ENCODE data around the gene PACSIN1. TPM values are rescaled to one million over a fixed set of nuclear protein-coding genes. Genes with fewer than 3 reads are reported as not detected.
"Not testable (repeated sequence)": the region's sequence is repeated elsewhere in the genome, so short reads cannot be mapped to it uniquely, and the experiment has no call there.

Gene PACSIN1
- total and polyA plus RNA-seq, 7 donors, result 0.36 to 1.9 (median 0.68) TPM; not detected in 2

DNA sequence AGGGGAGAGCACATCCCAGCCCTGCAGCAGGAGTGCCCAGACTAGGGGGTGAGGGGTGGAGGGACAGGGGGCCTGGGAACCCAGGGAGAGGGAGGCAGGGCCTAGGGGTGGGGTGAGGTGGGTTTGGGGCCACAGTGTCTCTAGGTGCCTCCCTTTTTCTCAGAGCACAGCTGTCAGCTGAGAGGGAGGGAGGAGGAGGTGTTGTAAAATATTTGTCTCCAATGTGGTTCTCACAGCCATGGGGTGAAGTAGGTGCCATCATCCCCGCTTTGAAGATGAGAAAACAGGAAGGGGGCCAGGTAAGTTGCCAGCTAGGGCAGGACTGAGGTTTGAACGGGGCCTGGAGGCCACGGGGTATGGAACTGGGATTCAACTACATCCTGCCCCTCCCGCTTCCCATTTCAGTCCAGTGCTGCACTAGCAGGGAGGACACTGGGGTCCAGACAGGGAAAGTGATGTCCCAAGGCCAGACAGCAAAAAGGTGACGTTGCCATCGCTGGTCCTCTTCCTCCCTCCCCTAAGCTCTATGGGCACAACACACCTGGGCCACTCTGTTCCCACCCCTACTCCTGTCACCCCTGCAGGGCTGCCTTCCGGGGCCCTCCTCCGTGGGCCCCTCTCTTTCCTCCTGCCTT lies 20.3 kb downstream of the PACSIN1 start:
- TF ChIP-seq POLR2AphosphoS5 (IDR thresholded peaks at IDR 0.05) (no peak), EP300 (IDR thresholded peaks at IDR 0.05) (no peak), POLR2A (IDR thresholded peaks at IDR 0.05) (no peak)
- TF ChIP-seq, protein P1, sequence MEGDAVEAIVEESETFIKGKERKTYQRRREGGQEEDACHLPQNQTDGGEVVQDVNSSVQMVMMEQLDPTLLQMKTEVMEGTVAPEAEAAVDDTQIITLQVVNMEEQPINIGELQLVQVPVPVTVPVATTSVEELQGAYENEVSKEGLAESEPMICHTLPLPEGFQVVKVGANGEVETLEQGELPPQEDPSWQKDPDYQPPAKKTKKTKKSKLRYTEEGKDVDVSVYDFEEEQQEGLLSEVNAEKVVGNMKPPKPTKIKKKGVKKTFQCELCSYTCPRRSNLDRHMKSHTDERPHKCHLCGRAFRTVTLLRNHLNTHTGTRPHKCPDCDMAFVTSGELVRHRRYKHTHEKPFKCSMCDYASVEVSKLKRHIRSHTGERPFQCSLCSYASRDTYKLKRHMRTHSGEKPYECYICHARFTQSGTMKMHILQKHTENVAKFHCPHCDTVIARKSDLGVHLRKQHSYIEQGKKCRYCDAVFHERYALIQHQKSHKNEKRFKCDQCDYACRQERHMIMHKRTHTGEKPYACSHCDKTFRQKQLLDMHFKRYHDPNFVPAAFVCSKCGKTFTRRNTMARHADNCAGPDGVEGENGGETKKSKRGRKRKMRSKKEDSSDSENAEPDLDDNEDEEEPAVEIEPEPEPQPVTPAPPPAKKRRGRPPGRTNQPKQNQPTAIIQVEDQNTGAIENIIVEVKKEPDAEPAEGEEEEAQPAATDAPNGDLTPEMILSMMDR (IDR thresholded peaks at IDR 0.05), result no peak
- Histone ChIP-seq H3K27ac (no peak overlapping the region), H3K4me1 (peaks cover 0 to 7% (median 3%) of the 10 kb centered on the region in 4 donors), H3K36me3 (no peaks in the 10 kb centered on the region), H3K9me3 (no peaks in the 10 kb centered on the region), H3K4me3 (no peak overlapping the region), H3K27me3 (no peaks in the 10 kb centered on the region)
- intact Hi-C loops (cut with DNase I), result no loop called here
- DNase-seq, result no peak
- 70 to 77% methylated on average over 8 of the region's 8 CpGs for WGBS, 2 donors

DNA sequence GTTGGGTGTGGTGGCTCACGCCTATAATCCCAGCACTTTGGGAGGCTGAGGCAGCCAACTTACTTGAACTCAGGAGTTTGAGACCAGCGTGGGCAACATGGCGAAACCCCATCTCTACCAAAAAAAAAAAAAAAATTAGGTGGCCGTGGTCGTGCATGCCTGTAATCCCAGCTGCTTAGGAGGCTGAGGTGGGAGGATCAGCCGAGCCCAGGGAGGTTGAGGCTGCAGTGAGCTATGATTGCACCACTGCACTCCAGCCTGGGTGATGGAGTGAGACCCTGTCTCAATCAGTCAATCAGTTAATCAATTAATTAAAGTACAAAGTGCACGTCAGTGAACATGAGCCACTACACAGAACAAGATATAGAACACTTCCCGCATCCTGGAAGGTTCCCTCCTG lies 21.0 kb downstream of the PACSIN1 start:
- H3K27me3 ChIP-seq; H3K9me3 ChIP-seq; H3K36me3 ChIP-seq; intact Hi-C loops (cut with DNase I); H3K4me3 ChIP-seq; DNase-seq; H3K27ac ChIP-seq: not testable (repeated sequence)
- H3K4me1 ChIP-seq, result peaks cover 0 to 10% (median 4%) of the 10 kb centered on the region in 4 donors
- 87 to 96% methylated on average over 8 of the region's 8 CpGs for WGBS, 2 donors

DNA sequence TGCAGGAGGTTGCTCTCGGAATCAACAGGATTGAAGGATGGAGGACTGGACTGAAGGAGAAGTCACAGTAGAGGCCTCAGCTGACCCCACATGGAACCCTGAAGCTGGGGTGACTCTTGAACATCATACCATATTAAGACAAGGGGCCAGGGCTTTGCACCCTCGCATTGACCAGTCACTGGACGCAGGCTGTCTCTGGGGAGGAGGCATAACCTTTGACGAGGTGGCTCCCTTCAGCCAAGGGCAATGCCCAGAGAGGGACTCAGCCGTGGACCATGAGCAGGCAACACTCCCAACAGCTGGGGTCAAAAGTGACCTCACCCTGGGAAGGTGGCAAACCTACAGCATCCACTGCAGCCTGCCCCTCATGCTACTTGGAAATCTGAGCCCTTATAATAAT lies 21.7 kb downstream of the PACSIN1 start:
- H3K27ac ChIP-seq, result no peak overlapping the region
- no peak overlapping the region for H3K4me3 ChIP-seq
- TF ChIP-seq POLR2AphosphoS5 (IDR thresholded peaks at IDR 0.05), result no peak
- no peak for TF ChIP-seq EP300 (IDR thresholded peaks at IDR 0.05)
- no peak for TF ChIP-seq POLR2A (IDR thresholded peaks at IDR 0.05)
- TF ChIP-seq, protein P1 (IDR thresholded peaks at IDR 0.05), result no peak
- intact Hi-C loops (cut with DNase I), result no loop called here
- H3K4me1 ChIP-seq, result peaks cover 0 to 10% (median 4%) of the 10 kb centered on the region in 4 donors
- 73 to 90% methylated on average over 5 of the region's 5 CpGs for WGBS, 2 donors
- no peak for DNase-seq
- no peaks in the 10 kb centered on the region for H3K36me3 ChIP-seq
- H3K27me3 ChIP-seq, result no peaks in the 10 kb centered on the region
- no peaks in the 10 kb centered on the region for H3K9me3 ChIP-seq

DNA sequence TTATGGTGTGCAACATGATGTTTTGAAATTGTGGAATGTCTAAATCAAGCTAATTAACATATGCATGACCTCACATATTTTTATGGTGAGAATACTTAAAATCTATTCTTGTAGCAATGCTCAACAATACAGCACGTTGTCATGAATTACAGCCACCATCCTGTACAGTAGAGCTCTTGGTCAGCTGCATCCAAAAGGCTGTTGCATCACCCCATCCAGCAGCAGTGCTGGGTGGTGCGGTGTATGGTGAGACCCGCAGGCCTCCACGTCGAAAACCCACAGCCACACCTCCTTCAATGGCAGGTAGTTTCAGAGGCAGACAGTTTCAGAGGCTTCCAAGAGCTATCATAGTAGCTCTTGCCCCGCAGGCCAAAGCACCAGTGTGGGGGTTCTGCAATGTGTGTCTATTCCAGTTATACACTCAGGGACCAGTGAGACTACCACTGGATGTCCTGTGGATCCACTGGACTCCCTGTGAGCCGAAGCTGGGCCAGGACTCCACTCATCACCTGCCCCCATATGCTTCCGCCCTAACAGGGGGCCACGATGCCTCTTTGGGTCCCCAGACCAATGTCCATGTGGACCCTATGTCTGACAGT lies 23.4 kb downstream of the PACSIN1 start:
- no peak overlapping the region for H3K27ac ChIP-seq
- no peaks in the 10 kb centered on the region for H3K9me3 ChIP-seq
- TF ChIP-seq POLR2AphosphoS5 (IDR thresholded peaks at IDR 0.05) (no peak), POLR2A (IDR thresholded peaks at IDR 0.05) (no peak), EP300 (IDR thresholded peaks at IDR 0.05) (no peak)
- TF ChIP-seq, protein P1 (IDR thresholded peaks at IDR 0.05), result no peak
- no peak overlapping the region for H3K4me3 ChIP-seq
- no peaks in the 10 kb centered on the region for H3K36me3 ChIP-seq
- WGBS, 2 donors, result 78 to 84% methylated on average over 9 of the region's 9 CpGs
- DNase-seq, result peak; percentile 48
- intact Hi-C loops (cut with DNase I), result no loop called here
- H3K27me3 ChIP-seq, result no peaks in the 10 kb centered on the region
- H3K4me1 ChIP-seq, result peaks cover 0 to 10% (median 4%) of the 10 kb centered on the region in 4 donors

DNA sequence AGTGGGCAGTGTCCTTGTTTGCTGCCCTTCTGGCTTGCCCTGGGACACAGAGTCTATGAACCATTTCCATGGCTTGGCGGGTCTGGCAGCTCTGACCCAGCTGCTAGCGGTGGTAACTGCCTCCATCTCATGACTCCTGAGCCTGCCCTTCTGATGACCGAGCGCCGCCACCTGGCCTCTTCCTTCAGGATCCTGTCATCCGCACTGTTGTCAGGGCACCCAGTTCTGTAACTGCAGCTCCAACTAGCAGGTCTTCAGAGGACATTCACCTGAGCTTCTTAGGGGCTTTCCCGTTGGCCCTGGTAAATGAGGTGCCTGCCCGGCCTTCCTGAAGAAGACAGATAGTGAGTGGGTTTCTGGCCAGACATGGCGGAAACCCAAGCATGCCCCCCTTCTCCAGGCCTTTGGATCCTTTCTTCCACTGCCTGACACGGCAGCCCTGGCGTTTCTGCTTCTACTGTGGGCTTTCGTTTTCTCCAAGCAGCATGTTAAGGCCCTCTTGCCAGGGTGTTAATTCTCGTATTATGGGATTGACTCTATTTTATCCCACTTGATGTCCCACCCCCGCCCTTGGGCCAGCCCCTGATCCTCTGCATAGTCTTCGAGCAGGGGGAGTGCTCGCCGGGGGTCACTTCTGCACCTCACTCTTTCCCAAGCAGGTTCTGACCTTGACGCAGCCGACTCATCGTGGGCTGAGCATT lies 24.7 kb downstream of the PACSIN1 start:
- intact Hi-C loops (cut with DNase I), result no loop called here
- TF ChIP-seq EP300 (IDR thresholded peaks at IDR 0.05) (no peak), POLR2A (IDR thresholded peaks at IDR 0.05) (no peak)
- Histone ChIP-seq H3K27ac (peak overlapping the region in 3 of 4 donors; percentile 6 to 60 (median 57)), H3K27me3 (no peaks in the 10 kb centered on the region), H3K4me3 (peak overlapping the region in 3 of 4 donors; percentile 5 to 27 (median 21)), H3K36me3 (no peaks in the 10 kb centered on the region), H3K4me1 (peaks cover 0 to 10% (median 4%) of the 10 kb centered on the region in 4 donors), H3K9me3 (no peaks in the 10 kb centered on the region)
- WGBS, 2 donors, result 79 to 86% methylated on average over 20 of the region's 20 CpGs
- DNase-seq, result peak; percentile 38
